Activated B cell treated with CpG ODN at 0.5 μM for 24 hours (primary cell): ENCODE data around the gene SMIM3. TPM values are rescaled to one million over a fixed set of nuclear protein-coding genes. Genes with fewer than 3 reads are reported as not detected.

Source experiments
- ATAC-seq: fragments of 200-7000 bp; cut with Tn5 transposase; one replicate; pipeline ENCODE4 v1.10.0; 2021; ENCODE audit warnings: low read depth, mild to moderate bottlenecking, moderate library complexity
- CTCF ChIA-PET: fragments of 350-600 bp; sonication (Branson Sonifier 250); formaldehyde crosslinking; loops from one replicate; lab custom pipeline; 2021; ENCODE audit warnings: antibody characterized with exemption; lab: Charles Lee
- POLR2A ChIA-PET: fragments of 350-600 bp; sonication (Branson Sonifier 250); formaldehyde crosslinking; loops from one replicate; lab custom pipeline; 2021; ENCODE audit warnings: antibody characterized with exemption; lab: Charles Lee
- DNase-seq: peaks from one replicate; pipeline ENCODE4 v3.0.0; 2022
- H3K27ac Mint-ChIP-seq: one replicate; pipeline ENCODE4 v1.8.0; 2020; ENCODE audit warnings: mixed read lengths
- H3K27me3 Mint-ChIP-seq: one replicate; pipeline ENCODE4 v1.8.0; 2021; ENCODE audit warnings: mixed read lengths
- H3K36me3 Mint-ChIP-seq: one replicate; pipeline ENCODE4 v1.8.0; 2021; ENCODE audit warnings: low read depth, mixed read lengths
- H3K4me1 Mint-ChIP-seq: one replicate; pipeline ENCODE4 v1.8.0; 2021; ENCODE audit warnings: mixed read lengths
- H3K4me3 Mint-ChIP-seq: one replicate; pipeline ENCODE4 v1.8.0; 2020; ENCODE audit warnings: mild to moderate bottlenecking, mixed read lengths
- H3K9me3 Mint-ChIP-seq: one replicate; pipeline ENCODE4 v1.8.0; 2020; ENCODE audit warnings: mixed read lengths
- CTCF ChIP-seq: fragments of 200-600 bp; IDR thresholded peaks from one replicate; pipeline ENCODE4 v1.8.0; 2022; ENCODE audit warnings: antibody characterized with exemption, mild to moderate bottlenecking
- intact Hi-C: fragments of 100-400 bp; cut with micrococcal nuclease; formaldehyde crosslinking; loops from one replicate; pipeline ENCODE4 v1.15.1; 2024
- total RNA-seq: library from RNA; stranded (reverse); gene quantifications from 2 replicates; pipeline ENCODE4 v1.2.3, GENCODE V29; 2022

Gene SMIM3
- total RNA-seq, 1 donor from 2014 or later = 0.22 TPM

- peaks cover 14% of the 10 kb centered on the region for H3K27me3 Mint-ChIP-seq
- no peaks in the 10 kb centered on the region for H3K36me3 Mint-ChIP-seq
- H3K27ac Mint-ChIP-seq = no peak overlapping the region
- ChIA-PET CTCF (no interaction called here), POLR2A (no interaction called here)
- peaks cover 3% of the 10 kb centered on the region for H3K4me1 Mint-ChIP-seq
- peaks cover 4% of the 10 kb centered on the region for H3K9me3 Mint-ChIP-seq
- ATAC-seq (no peak), DNase-seq (no peak)
- no peak for TF ChIP-seq CTCF
- intact Hi-C loops = no loop called here
- H3K4me3 Mint-ChIP-seq = no peak overlapping the region
These were observed 12.8 kb upstream of the SMIM3 start for GRCh38 chr5:150765799-150766169.

DNA sequence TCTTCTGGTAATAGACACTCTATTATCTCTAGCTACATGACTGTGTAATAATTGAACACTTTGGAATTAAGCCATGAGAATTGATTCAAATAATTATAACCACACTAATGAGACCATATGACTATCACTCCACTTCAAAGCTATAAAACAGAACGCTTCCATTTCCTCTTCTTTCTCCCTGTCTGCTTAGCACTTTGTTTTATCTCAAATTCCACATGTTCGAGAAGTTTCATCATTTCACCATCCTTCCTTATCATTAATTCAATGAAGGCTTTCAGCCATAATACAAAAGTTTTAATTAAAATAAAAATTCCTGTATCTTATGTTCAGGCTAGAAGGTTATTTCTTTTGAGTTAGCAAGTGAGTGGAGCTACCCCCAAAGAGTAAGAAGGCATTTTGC is 12.3 kb upstream of the SMIM3 start:
- DNase-seq = no peak
- Mint-ChIP-seq H3K4me3 (no peak overlapping the region), H3K27ac (no peak overlapping the region), H3K27me3 (peaks cover 14% of the 10 kb centered on the region), H3K4me1 (peaks cover 3% of the 10 kb centered on the region), H3K9me3 (peaks cover 4% of the 10 kb centered on the region), H3K36me3 (no peaks in the 10 kb centered on the region)
- ATAC-seq = no peak
- POLR2A ChIA-PET = no interaction called here
- CTCF ChIA-PET = no interaction called here
- no peak for TF ChIP-seq CTCF
- intact Hi-C loops = no loop called here

DNA sequence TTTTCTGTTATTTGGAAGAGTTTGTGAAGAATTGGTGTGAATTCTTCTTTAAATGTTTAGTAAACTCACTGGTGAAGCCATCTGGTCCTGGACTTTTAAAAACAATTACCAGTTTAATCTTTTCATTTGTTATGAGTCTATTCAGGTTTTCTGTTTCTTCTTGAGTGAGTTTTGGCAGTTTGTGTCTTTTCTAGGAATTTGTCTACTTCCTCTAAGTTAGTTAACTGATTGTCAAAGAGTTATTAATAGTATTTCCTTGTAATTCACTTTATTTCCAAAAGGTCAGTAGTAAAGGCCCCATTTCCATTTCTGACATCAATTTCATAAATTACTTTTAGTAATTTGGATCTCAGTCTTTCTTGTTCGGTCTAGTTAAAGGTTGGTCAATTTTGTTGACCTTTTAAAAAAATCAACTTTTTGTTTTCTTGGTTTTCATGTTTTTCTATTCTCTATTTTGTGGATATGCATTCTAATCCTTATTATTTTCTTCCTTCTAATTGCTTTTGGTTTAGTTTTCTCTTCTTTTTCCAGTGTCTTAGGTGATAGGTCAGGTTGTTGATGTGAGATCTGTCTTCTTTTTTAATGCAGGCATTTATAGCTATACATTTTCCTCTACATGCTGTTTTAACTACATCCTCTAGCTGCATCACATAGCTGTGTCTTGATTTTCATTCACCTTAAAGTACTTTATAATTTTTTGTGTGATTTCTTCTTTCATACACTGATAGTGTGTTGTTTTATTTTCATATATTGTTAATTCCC is 7.3 kb upstream of the SMIM3 start:
- no peak for DNase-seq
- H3K27ac Mint-ChIP-seq = no peak overlapping the region
- TF ChIP-seq CTCF = no peak
- ChIA-PET POLR2A (no interaction called here), CTCF (no interaction called here)
- no peaks in the 10 kb centered on the region for H3K9me3 Mint-ChIP-seq
- H3K4me1 Mint-ChIP-seq = no peaks in the 10 kb centered on the region
- ATAC-seq = no peak
- no peak overlapping the region for H3K4me3 Mint-ChIP-seq
- H3K36me3 Mint-ChIP-seq = no peaks in the 10 kb centered on the region
- intact Hi-C loops = no loop called here
- peaks cover 20% of the 10 kb centered on the region for H3K27me3 Mint-ChIP-seq

GRCh38 chr5:150774145-150774544 is 4.4 kb upstream of the SMIM3 start:
- Mint-ChIP-seq H3K27ac (no peak overlapping the region), H3K9me3 (no peaks in the 10 kb centered on the region), H3K36me3 (no peaks in the 10 kb centered on the region), H3K27me3 (peaks cover 34% of the 10 kb centered on the region), H3K4me3 (no peak overlapping the region), H3K4me1 (peaks cover 11% of the 10 kb centered on the region)
- no peak for ATAC-seq
- CTCF ChIA-PET = no interaction called here
- no peak for TF ChIP-seq CTCF
- intact Hi-C loops = no loop called here
- no peak for DNase-seq
- POLR2A ChIA-PET = no interaction called here

DNA sequence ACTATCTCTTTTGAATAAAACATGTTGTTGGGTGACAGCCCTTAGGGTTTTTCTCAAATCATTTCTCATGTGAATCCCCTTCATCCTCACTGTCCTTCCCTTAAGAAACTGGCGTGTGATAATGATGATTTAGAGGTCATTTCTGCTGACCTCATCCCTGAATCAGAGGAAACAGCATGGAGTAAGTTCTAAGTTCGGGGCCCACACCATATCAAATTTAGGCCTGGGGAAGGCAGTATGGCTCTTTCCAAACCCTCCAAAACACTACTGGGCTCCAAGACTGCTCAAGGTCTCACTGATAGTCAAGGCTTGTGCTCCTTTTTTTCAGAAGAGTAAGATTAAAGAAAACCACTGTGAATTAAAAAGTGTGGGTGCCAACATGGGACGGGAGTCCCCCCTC is 872 bp upstream of the SMIM3 start:
- Mint-ChIP-seq H3K36me3 (no peaks in the 10 kb centered on the region), H3K27me3 (peaks cover 47% of the 10 kb centered on the region), H3K4me1 (peaks cover 30% of the 10 kb centered on the region), H3K27ac (no peak overlapping the region), H3K9me3 (no peaks in the 10 kb centered on the region), H3K4me3 (no peak overlapping the region)
- ChIA-PET CTCF (no interaction called here), POLR2A (no interaction called here)
- ATAC-seq (no peak), DNase-seq (no peak)
- intact Hi-C loops = loop anchor here (5.0 kb wide), 1 partner anchor 215 kb away; no protein-coding TSS in a partner anchor
- TF ChIP-seq CTCF = no peak
